GM18873 (cell line): ENCODE results near the gene NOL7.

ENCODE experiments used
- ATAC-seq: cut with Tn5 transposase; IDR thresholded peaks from one replicate; pipeline ENCODE4 v1.9.1; 2021; ENCODE audit warnings: mild to moderate bottlenecking, moderate library complexity, moderate number of reproducible peaks; ENCODE audit not compliant: unreplicated experiment, low FRiP score

Gene NOL7

GRCh38 chr6:13593720-13594119 lies 21.4 kb upstream of the NOL7 start:
- ATAC-seq: no peak

DNA sequence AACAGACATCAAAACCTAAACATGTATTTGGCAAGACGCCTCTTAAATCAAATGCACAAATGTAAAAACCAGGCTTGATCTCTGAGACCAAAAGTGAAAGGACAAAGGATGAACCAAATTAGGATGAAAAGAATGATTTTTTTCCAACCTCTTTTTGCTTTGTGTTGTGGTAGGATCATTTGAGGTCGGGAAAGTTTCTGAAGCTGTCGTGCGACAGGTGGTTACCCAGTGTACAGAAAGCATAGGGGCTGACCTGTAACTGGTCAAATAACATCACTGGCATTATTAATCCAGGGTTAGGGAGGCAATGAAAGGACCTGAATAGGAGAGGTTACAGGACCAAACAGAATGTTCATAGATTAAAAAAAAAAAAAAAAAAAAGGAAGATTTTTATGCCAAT lies 18.1 kb upstream of the NOL7 start:
- ATAC-seq: no peak

DNA sequence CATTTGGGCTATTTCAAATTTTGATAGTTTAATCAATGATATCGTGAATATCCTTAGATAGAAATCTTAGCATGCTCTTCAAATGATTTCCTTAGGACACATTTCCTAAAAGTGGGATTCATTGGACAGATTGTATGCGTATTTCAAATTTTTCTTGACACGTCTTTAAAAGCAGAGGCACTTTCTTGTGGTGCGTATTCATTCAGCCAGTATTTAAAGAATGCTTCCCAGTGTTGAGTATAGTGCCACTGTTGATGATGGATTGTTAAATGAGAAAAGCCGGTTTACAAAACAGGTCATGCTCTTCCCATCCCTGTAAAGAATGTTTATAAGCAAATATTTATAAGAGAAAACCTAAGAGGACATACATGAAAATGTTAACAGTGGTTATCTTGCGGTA lies 15.1 kb upstream of the NOL7 start:
- ATAC-seq: no peak

- no peak for ATAC-seq
Observed at GRCh38 chr6:13604135-13604534, 11.0 kb upstream of the NOL7 start.

GRCh38 chr6:13604546-13605416 lies 10.4 kb upstream of the NOL7 start:
- no peak for ATAC-seq

- ATAC-seq: no peak
Observed at GRCh38 chr6:13605634-13606033, 9.5 kb upstream of the NOL7 start.

GRCh38 chr6:13611715-13612114 lies 3.4 kb upstream of the NOL7 start:
- no peak for ATAC-seq

DNA sequence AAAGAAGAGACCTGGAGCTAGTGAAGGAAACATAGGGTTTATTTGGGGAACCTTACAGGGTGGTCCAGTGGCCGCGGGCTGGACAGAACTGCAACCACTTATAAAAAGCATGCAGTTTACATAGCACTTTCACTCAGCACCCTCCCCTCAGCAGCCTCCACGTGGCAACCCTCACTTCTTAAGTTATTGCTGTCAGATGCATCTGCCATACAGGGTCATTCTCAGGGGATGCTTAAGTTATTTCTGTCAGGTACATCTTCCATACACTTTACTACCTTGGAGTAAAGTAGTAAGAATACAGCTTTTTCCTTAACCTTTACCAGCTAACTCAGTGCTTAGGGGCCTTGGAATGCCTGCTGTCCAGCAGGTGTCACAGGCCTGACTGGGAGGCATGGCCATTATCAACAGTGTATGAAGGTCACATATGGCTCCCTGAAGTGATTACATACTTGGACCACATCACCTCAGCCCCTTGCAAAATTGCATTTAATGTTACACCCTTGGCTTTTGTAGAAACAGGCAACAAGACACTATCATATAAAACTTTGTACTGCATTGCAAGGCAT lies 2.0 kb upstream of the NOL7 start:
- ATAC-seq: no peak

- peak; percentile 7 for ATAC-seq
Observed at GRCh38 chr6:13614126-13614925, 809 bp upstream of the NOL7 start.

DNA sequence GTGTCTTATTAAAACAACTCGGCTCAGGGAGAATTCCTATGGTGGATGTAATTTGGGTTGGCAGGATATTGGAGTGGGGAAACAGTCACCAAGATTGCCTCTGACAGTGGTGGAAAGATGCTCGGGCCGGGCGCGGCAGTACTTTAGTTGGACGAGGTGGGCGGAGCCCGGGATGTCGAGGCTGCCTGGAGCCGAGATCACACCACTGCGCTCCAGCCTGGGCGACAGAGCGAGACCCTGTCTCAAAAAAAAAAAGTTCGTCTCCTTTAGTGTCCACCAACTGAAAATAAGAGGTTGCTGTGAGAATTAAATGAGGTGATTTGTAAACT lies 621 bp downstream of the NOL7 start:
- no peak for ATAC-seq

- ATAC-seq: no peak
Observed at GRCh38 chr6:13617066-13617465, 1.9 kb downstream of the NOL7 start.

DNA sequence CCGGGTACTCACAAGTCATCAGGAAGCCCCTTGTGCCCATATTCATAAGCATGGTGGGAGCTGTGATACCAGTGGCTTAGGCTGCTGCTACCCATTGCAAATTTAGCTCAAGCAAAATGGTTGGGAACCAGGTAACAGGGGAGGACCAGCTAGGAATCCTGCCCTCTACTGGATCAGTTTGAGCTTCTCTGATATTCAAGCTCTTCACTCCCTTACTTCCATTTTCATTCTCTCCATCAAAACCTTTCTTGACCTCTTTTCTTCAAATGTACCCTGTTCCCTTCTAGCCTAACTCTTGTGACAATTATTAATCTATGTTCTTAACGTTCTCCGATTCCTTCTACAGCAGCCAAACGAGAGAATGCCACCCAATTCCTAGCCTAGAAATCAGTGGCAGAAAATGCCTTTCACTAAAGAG lies 9.7 kb downstream of the NOL7 start:
- ATAC-seq: no peak

DNA sequence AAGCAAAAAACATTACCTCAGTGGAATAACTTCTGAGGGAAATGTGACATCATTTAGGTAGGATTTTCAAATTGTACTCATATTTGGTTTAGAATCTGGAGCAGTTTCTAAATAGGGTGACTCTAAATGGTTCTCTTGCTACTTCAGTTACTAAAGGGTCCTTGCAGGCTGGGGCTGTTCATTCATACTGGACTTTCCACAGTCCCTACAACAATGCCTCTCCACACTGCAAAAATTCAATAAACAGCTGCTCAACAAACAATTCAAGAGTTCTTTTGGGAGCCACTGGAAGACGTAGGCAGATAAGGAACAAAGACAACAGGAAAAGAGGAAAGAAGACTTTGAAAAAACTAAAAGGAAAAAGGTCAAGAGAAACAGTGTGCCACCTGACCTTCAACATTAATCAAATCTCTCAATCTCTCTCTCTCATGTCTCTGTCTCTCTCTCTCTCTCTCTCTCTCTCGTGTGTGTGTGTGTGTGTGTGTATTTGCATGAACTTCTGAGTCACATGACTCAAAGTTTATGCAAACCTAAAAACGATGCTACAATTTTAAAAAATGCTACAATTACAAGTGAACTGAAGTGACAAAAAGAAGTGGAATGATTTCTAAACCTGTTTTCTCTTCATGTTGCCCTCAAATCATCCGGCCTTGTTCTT lies 14.5 kb downstream of the NOL7 start:
- ATAC-seq: no peak

GRCh38 chr6:13630499-13630898 lies 15.4 kb downstream of the NOL7 start:
- ATAC-seq: no peak

DNA sequence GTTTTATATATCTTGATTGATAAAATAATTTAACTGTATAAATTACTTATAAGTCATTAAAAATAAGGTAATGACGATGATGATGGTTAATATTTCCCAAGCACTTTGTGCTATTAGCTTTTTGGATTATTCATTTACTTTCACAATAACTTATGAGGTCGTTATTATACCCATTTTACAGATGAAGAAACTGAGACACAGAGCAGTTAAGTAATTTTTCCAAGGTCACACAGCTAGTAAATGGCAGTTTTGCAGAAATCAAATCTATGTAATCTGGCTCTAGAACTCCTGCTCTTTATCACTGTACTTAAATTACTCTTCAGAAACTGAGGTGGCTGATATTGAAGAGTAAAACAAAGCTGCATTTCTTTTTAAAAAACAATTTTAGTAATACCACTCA lies 18.2 kb downstream of the NOL7 start:
- no peak for ATAC-seq

DNA sequence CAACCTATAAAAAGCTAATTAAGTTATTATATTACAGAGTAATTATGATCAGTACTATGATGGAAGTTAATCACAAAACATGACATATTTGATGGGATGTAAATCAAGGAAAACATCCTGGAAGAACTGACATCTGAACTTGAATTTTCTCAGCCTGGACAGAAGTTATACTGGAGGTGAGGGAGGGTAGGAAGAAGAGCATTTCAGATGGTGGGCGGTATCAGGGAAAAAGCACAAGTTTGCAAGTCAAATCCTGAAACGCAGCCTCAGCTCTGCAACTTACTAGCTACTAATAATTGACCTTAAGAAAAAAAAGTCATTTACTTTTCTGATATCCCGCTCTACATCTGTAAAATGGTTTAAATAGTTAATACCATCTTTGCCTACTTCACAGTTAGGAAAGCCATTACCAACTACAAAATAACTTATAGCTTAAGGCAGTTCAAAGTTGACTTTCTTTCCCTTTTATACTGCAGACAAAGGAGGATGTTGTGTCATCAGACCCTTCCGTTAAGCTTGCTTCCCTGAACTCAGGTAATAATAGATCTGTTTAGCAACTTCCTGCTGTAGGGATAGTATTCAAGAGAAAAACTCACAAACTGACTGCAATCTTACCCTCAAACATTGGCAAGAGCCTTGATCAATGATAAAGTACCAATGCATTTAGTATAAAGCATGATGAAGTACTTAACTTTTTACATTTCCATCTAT lies 21.0 kb downstream of the NOL7 start:
- ATAC-seq: no peak

DNA sequence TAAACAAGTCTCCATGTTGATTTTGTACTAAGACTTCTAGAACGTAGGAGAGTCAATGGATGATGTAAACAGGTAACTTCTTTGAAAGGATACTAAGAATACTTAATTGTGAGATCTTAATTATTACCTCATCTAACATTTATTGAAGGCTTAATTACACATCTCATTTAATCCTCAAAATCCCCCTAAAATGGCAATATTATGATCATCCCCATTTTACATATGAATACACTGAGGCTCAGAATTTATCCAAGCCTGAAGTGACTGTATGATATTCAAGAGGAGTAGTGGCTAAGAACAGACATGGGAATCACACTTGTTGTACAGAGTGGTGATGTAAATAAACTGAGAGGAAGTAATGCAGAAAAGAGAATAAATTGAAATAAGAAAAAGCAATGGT lies 22.9 kb downstream of the NOL7 start:
- no peak for ATAC-seq

GRCh38 chr6:13638626-13639025 lies 23.5 kb downstream of the NOL7 start:
- ATAC-seq: no peak

GRCh38 chr6:13641315-13641714 lies 26.2 kb downstream of the NOL7 start:
- ATAC-seq: no peak

GRCh38 chr6:13643125-13643524 lies 28.0 kb downstream of the NOL7 start:
- ATAC-seq: no peak
